ENCODE results near the gene ADAMTS8.

DNA sequence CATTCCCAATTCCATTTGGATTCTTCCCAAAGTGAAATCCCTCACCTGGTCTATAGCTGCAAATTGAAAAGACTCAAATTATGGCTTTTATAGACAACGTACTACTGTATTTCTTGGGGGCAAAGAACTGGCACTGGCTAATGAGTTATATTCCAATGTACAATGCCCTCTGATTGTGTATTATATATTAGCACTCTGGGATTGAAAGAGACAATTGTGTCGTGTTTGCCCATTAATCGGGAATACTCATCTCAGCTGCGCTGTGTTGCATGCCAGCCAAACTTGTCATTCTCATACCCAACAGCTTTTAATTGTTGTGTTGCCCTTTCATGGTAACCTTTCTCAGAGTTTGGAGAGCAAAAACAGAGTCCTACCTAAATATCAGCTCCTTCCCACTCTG, 58.7 kb downstream of the ADAMTS8 start:
- TF ChIP-seq, protein P1, sequence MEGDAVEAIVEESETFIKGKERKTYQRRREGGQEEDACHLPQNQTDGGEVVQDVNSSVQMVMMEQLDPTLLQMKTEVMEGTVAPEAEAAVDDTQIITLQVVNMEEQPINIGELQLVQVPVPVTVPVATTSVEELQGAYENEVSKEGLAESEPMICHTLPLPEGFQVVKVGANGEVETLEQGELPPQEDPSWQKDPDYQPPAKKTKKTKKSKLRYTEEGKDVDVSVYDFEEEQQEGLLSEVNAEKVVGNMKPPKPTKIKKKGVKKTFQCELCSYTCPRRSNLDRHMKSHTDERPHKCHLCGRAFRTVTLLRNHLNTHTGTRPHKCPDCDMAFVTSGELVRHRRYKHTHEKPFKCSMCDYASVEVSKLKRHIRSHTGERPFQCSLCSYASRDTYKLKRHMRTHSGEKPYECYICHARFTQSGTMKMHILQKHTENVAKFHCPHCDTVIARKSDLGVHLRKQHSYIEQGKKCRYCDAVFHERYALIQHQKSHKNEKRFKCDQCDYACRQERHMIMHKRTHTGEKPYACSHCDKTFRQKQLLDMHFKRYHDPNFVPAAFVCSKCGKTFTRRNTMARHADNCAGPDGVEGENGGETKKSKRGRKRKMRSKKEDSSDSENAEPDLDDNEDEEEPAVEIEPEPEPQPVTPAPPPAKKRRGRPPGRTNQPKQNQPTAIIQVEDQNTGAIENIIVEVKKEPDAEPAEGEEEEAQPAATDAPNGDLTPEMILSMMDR (IDR thresholded peaks at IDR 0.05; ENCODE audit: low read length): no peak
- TF ChIP-seq EZH2 (optimal IDR thresholded peaks at IDR 0.05; ENCODE audit: low read depth, low read length): no peak
- TF ChIP-seq EZH2phosphoT487 (IDR thresholded peaks at IDR 0.05; ENCODE audit: low read length): no peak

Measured in MM.1S (cell line).